MV-4-11 (cell line): Measurements from ENCODE around the gene TANC1.

ENCODE experiments used
- DNase-seq: peaks from one replicate; lab custom pipeline; 2025; lab: John Stamatoyannopoulos, UW

TANC1 gene

GRCh38 chr2:158968396-158969161 is at the start of gene TANC1:
TANC1 (plus strand) TSS chr2:158968640; CDS start chr2:159065911, 97,271 bp downstream.
- DNase-seq = peak; percentile 68

DNA sequence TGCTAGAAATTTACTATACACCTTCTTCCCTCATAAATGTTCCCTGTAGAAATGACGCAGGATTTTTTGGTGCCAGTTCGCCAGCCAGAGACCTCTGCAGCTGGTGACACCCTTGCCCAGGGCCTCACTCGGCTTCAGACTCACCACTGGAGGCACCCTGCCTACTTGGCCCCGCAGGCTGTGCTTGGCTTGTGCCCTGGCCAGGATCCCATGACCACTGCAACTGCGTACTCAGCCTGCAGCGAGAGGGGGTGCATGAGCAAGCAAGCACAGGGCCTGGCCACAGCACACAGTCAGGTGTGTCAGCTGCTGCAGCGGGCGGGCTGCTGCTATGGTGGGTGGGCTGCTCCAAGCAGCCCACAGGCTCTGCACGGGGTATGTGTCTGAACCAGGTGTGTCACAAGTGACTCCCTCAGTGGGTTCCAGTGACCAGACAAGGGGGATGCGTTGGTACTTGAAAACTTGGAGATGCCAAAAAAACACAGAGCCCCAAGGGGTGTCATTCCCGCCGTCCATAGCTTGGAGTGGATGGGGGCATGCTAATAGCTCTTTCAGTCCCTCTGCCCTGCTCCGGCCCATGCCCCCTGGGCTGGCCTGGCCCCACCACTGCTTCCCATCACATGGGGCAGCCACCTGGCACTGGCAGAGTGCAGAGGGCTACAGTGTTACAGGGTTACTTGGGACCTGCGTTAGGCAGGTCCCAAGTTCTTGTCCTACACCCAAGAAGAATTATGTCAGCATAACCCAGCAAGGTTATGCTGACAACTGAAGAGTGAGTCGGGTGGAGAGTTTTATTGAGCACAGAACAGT is 46.6 kb upstream of the TANC1 start:
- DNase-seq = no peak

- DNase-seq = no peak
Observed at GRCh38 chr2:158922601-158923000, 45.8 kb upstream of the TANC1 start.

GRCh38 chr2:158923180-158923594 is 45.3 kb upstream of the TANC1 start:
- DNase-seq = no peak

- DNase-seq = peak; percentile 30
Observed at GRCh38 chr2:158923641-158924040, 44.8 kb upstream of the TANC1 start.

- peak; percentile 30 for DNase-seq
Observed at GRCh38 chr2:158926478-158926948, 41.9 kb upstream of the TANC1 start.

DNA sequence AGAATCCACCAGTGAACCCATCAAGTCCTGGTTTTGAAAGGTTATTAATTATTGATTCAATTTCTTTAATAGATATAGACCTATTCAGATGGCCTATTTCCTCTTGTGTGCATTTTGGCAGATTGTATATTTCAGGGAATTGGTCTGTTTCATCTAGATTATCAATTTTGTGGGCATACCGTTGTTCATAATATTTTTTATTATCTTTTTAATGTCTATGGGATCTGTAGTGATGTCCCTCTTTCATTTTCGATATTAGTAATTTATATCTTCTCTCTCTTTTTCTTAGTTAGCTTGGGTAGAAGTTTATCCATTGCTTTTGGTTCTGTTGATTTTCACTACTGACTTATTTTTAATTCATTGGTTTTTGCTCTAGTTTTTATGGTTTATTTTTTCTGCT is 39.9 kb upstream of the TANC1 start:
- no peak for DNase-seq

GRCh38 chr2:158928965-158929364 is 39.5 kb upstream of the TANC1 start:
- DNase-seq = no peak

DNA sequence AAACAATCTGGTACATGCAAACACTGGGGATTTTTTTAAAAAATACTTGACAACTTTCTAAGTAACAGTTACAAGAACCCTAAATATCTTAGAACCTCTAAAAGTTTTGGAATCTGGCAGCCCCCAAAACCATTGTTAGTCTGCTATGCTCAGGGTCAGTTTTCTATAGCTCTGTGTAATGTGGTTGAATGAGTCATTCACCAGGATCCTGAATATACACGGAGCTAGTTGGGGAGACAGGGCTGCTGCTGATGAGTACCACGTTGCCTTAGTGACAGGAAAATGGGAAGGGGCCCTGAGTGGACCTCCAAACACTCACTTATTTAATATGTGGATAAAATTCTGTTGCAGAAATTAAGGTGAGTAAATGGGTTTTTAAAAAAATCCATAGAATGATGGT is 36.9 kb upstream of the TANC1 start:
- peak; percentile 37 for DNase-seq

GRCh38 chr2:158932131-158932645 is 36.3 kb upstream of the TANC1 start:
- no peak for DNase-seq

DNA sequence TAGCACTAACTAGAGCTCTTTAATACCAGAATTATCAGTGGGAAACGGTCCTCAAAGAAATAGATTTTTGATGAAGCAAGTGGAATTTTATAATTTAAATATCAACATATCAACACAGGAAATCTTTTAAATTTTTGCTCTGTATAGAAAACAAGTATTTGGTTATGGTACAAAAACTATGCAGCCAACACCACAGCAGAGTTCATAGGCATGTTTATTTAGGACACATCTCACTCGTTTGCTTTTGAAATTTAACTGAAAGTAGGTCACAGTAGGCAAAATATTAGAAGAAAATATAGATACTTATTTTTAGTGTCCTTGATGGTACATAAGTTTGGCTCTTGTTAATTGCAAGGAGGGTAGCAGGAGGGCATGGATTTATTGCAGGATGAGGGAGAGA is 34.3 kb upstream of the TANC1 start:
- DNase-seq = no peak

DNA sequence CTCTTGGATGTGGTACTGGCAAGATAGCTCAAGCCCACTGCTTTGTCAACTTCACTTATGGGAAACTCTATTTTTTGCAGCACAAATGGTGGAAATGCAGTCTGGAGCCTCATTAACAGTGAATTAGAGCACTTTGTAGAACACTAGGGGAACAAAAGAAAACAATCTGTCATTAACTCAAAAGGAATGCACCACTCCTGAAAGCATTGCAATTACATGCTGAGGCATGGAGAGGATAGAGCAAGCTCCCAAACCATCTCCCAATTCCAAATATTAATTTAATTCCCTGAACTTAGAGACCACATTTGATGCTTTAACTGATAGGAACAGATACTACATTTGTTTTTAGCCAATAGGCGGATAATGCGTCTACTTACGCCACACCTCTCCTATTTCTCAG is 32.8 kb upstream of the TANC1 start:
- DNase-seq = no peak

- DNase-seq = no peak
Observed at GRCh38 chr2:158936978-158937377, 31.5 kb upstream of the TANC1 start.

GRCh38 chr2:158940356-158940755 is 28.1 kb upstream of the TANC1 start:
- no peak for DNase-seq

DNA sequence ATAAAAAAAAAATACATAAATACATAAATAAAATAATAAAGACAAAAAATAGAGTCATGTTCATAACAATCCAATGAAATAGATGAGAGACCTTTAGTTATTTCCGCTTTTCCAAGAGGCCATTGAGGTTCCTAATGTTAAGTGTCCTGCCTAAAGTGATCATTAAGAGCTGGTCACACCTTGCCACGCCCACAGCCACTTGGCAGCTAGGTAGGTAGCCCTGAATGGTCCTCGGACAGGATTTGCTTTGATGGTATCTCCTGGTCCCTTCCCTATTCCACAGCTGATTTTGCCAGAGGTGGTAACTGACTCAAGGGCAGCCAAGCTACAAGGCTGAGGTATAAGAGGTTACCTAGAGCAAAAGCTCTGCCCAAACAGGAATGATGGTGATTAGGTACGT is 24.5 kb upstream of the TANC1 start:
- no peak for DNase-seq

- no peak for DNase-seq
Observed at GRCh38 chr2:158948964-158949699, 19.3 kb upstream of the TANC1 start.

DNA sequence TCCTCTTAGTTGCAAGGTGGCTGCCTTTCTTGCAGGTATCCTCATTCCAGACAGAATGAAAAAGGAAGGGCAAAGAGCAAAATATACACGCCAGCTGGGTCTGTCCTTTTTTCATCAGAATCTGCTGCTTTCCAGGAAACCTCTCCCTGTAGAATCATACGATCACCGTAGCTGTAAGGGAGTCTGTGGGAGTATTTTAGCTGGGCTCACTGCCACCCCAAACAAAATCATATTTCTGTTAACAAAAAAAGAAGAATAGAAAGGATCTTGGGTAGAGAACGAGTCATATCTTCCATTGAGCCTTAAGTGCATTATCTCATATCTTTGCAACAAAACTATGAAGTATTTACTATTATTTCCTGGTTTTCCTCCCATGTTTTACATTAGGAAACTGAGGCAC is 15.0 kb upstream of the TANC1 start:
- DNase-seq = no peak

DNA sequence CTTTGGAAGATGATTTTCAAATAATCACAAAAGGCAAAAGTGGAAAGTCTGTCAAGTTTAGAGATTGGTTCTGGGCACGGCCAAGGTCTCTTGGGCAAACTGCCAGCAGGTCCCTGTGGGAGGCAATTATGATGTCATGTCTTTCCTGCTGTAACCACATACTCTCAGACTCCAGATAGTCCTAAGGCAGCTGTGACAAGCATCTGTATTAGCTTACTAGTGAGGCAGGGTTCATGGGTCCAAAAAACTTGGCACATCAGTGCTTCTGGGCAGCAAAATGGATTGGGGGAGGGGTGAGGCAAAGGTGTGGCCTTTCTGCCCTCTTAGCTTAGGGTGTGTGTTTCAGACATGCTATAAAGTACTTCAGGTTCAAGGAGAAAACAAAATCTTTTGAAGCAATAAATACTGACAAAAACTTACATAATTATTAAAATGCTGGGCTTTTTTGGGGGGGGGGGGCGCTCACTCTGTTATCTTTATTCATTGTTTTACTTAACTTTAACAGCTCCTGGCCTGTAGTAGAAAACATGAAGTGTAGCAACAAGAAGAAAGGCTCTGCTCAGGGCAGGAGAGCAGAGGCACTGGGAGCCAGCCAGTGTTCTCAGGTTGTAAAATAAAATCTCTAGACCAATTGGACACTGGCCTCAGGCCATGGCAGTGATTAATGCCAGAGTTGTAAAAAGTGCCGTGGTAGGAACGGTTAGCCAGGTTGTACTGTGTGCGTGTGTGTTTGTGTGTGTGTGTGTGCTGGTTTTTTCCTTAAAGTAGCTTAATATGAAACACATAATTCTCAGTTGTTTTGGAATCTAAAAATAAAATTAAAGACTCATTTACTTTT is 14.3 kb upstream of the TANC1 start:
- DNase-seq = peak; percentile 73

GRCh38 chr2:158955842-158956365 is 12.5 kb upstream of the TANC1 start:
- DNase-seq = no peak

- no peak for DNase-seq
Observed at GRCh38 chr2:158958365-158958764, 10.1 kb upstream of the TANC1 start.

DNA sequence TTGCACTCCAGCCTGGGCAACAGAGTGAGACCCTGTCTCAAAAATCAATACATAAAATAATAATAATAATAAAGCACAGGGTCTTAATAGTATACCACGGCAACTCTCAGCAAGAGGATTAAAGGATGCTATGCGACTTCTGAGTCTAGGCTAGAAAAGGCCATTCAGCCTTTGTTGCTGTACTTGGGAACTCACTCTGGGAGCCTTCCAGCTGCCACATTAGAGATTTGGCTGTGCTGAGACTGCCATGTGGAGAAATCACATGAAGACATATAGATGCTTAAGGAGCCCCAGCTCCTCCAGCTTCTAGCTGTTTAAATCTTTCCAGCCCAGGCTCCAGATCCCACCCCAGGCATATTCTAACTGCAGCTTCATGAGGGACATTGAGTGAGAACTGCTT is 8.2 kb upstream of the TANC1 start:
- DNase-seq = no peak
